Activated CD8-positive, alpha-beta memory T cell treated with anti-CD3 and anti-CD28 coated beads for 48 hours (primary cell): Measurements from ENCODE around the gene TMEM240.

Experiments
- DNase-seq, 3 experiments: peaks; one replicate each; pipeline ENCODE4 v3.0.0-alpha.2; 2020; ENCODE audit warnings: low read depth in 2 of 3, low spot score in 2 of 3

TMEM240 gene

GRCh38 chr1:1540090-1540817 is at the start of gene TMEM240:
Gene TMEM240 (minus strand): TSS chr1:1540624. CDS start chr1:1540346, 278 bp downstream.
- peak in 1 of 3 experiments; percentile 24 for DNase-seq

- DNase-seq: no peak
Observed at GRCh38 chr1:1583347-1584010, 43.1 kb upstream of the TMEM240 start.

- no peak for DNase-seq
Observed at GRCh38 chr1:1582585-1583346, 42.3 kb upstream of the TMEM240 start.

GRCh38 chr1:1578371-1578940 is 38.0 kb upstream of the TMEM240 start:
- DNase-seq: no peak

GRCh38 chr1:1577367-1578011 is 37.1 kb upstream of the TMEM240 start:
- no peak for DNase-seq

- peak; percentile 78 to 85 (median 84) for DNase-seq
Observed at GRCh38 chr1:1574721-1575537, 34.5 kb upstream of the TMEM240 start, which contains the start of gene SSU72. Gene SSU72 (minus strand): TSS chr1:1574863. CDS start chr1:1574557, 306 bp downstream.

GRCh38 chr1:1573843-1574720 is 33.7 kb upstream of the TMEM240 start:
- DNase-seq: peak in 2 of 3 experiments; percentile 38 to 62

GRCh38 chr1:1569341-1569740 is 28.9 kb upstream of the TMEM240 start:
- no peak for DNase-seq

- no peak for DNase-seq
Observed at GRCh38 chr1:1567891-1568291, 27.5 kb upstream of the TMEM240 start.

GRCh38 chr1:1567152-1567875 is 26.9 kb upstream of the TMEM240 start:
- no peak for DNase-seq

GRCh38 chr1:1565340-1565739 is 24.9 kb upstream of the TMEM240 start:
- no peak for DNase-seq

- no peak for DNase-seq
Observed at GRCh38 chr1:1564268-1564667, 23.8 kb upstream of the TMEM240 start.

GRCh38 chr1:1563688-1564087 is 23.3 kb upstream of the TMEM240 start:
- no peak for DNase-seq

- DNase-seq: no peak
Observed at GRCh38 chr1:1562556-1563195, 22.3 kb upstream of the TMEM240 start.

GRCh38 chr1:1561801-1562470 is 21.5 kb upstream of the TMEM240 start:
- no peak for DNase-seq

- no peak for DNase-seq
Observed at GRCh38 chr1:1560178-1560577, 19.8 kb upstream of the TMEM240 start.

- DNase-seq: no peak
Observed at GRCh38 chr1:1559066-1559465, 18.6 kb upstream of the TMEM240 start.
